GM18526 (cell line): Measurements from ENCODE around the gene C5orf52.

ENCODE experiments used
- POLR2A ChIP-seq: IDR thresholded peaks from 3 replicates; pipeline ENCODE4 v1.6.1; 2011; ENCODE audit not compliant: insufficient read length; ENCODE audit errors: extremely low read depth

Gene C5orf52

DNA sequence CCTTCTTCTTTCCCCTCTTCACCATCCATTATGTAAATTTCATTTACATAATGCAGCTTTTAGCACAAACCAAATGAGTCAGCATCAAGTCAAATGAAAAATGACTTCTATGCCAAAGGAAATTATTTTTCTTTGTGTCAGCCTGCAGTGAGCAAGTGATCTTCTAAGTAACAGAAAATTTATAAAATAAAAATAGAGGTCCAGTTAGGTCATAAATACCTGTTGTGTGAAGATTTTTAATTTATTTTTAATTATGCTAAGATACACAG lies 43.2 kb downstream of the C5orf52 start:
- TF ChIP-seq POLR2A = no peak

DNA sequence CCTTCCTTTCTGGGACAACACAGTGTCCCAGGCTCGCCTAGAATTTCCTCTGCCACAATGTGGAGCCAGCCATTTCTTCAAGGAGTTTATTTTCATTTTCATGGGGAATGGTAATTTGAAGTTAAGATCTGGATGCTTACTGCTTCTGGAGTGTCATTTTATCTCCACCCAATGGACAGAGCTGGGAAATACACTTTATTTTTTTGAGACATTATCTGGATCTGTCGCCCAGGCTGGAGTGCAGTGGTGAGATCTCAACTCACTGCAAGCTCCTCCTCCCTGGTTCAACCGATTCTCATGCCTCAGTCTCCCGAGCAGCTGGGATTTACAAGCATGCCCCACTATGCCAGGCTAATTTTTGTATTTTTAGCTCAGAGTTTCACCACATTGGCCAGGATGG lies 47.2 kb downstream of the C5orf52 start:
- TF ChIP-seq POLR2A = no peak

DNA sequence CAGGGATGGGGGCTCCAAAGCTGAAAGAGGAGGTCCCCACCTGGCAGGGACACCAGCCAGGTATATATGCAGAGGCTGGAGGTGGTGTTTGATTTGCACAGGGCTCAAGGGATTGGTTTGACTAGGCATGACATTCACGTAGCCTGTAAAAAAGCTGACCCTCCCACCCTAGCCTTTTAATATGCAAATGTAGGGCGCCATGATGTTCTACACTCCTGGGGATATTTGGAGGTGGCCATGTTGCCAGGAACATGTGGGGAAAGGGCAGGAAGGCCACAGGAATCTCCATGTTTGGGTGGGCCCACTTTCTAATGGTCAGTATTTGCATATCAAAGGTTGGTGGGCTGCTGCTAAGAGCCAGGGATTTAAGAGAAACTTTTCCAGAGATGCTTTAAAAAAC lies 47.9 kb downstream of the C5orf52 start:
- TF ChIP-seq POLR2A = no peak

DNA sequence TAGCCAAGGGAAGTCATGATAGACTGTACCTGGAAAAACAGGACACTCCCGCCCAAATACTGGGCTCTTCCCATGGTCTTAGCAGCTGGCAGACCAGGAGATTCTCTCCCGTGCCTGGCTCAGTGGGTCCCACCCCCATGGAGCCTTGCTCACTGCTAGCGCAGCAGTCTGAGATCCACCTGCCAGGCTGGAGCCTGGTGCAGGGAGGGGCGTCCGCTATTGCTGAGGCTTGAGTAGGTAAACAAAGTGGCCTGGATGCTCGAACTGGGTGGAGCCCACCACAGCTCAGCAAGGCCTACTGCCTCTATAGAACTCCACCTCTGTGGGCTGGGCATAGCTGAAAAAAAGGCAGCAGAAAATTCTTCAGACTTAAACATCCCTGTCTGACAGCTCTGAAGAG lies 49.8 kb downstream of the C5orf52 start:
- no peak for TF ChIP-seq POLR2A
